SKM-1 (cell line): ENCODE data around the gene WWTR1.

ENCODE experiments used
- DNase-seq: peaks from one replicate; lab custom pipeline; 2025; ENCODE audit not compliant: unreplicated experiment; lab: John Stamatoyannopoulos, UW

WWTR1 gene

DNA sequence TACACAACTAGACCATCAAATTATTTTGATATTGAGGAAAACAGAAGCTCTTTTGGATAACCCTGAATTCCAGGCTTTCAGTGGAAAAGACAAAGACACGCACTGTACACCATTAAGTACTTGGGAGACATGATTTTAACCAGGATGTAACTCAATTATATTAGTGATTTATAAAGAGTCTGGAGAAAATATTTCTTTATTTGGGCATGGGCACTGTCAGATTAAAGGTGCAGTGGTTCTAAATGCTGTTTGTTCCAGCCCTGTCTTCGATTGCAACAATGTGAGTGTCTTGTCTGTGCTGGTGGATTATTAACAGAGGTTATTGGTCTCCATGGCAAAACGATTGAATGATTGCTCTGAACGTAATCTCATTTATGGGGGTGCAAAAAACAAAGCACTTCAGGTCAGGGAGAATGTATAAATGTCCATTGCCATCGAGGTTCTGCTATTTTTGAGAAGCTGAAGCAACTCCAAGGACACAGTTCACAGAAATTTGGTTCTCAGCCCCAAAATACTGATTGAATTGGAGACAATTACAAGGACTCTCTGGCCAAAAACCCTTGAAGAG, 183.5 kb downstream of the WWTR1 start, which contains the start of gene TM4SF4:
TM4SF4 (plus strand) TSS at position 448 of the 568 bp plus-strand sequence. CDS start 181 bp downstream, outside the sequence.
- no peak for DNase-seq

DNA sequence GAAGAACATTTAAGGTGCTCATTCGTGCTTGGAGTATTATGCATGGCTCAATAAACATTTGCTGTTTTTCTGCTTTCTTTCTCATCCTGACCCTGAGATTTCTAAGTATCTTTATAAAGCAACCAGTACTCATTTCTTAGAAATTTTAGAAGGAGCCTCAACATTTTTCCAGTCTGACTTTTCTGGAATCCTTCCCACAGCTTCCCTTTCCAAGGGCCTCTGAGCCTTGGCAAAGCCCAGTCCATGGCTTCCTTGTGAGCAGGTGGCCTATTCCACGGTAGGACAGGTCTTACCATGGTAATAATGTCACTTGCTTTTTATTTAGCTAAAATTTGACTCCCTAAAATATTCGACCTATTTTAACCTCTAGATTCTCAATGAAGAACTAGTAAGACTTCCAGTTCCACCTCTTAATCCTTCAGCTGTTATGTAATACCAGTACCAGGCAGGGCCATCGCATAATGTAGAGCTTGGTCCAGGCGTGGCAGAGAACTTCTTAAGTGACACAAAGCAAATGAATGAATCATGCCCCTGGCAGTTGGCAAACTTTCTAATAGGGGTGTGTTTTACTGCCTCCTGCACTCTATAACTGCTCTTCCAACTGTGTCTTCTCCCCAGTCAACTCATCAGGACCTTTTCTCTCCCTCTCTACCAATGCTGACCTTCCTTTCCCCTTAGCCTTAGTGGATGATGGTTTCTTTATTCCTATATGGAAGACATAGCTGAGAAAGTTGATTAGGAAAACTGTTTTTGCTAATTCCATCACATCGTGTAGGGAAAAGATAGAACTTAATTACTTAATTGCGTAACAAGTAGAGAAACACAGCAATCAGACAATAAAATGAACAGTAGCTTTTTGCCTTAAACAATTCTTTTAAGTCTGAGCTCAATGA, 184.2 kb downstream of the WWTR1 start:
- no peak for DNase-seq

GRCh38 chr3:149472030-149472797, 185.6 kb downstream of the WWTR1 start:
- DNase-seq: no peak

DNA sequence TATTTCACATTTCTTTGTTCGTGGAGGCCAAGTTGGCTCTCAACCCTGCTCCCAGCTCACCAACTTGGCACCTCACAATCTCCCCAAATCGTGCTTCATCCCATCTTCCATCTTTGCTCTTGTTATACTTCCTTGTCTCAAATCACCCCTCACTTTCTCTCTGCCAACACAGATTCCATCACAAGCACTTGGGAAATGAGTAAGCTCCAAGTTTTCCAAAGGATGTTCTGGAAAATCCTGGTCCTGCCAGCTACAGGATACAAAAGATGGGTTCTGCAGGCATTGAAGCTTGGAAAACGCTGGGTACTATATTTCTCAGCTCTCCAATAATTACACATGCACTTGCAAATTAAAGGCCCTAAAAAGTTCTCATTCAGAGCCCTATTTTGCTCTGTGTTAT, 187.4 kb downstream of the WWTR1 start:
- no peak for DNase-seq

DNA sequence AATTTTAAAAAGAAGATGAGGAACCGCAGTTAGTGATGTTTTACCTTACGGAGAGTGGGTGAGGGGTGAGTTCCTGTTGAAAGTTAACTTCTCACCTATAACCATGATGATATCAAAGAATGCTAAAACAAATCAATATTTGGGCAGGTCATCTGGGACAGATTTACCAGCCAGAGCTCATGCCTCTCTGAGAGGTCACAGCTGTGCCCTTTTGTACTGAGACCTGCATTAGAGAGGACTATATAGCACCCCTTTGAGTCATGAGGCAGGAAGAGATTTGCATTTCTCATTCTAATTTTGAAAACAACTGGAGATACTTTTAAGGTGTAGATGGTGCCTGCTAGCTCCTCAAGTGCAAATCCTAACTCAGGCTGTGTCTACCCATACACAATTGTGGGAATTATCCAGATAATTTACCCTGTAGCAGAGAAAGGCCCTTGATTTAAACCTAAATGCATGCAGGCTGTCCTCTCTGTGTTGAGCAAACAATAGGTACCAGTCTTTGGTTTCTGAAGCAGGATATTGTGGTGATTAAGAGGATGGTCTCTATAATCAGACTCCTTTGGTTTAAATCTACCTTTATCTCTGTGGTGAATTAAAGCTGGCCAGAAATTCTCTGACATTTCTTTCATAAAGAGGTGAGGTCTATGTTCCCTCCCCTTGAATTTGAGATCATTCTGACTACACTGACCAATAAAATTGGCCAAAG, 189.2 kb downstream of the WWTR1 start:
- DNase-seq: no peak
